SK-N-SH (cell line): ENCODE results near the gene ERH. TPM values are rescaled to one million over a fixed set of nuclear protein-coding genes. Genes with fewer than 3 reads are reported as not detected.

ENCODE experiments used
- CTCF ChIA-PET: fragments of 300-600, 350-600 bp; formaldehyde crosslinking; extraction: SDS; loops from one replicate; lab custom pipeline; 2021; lab: Yijun Ruan, JAX
- POLR2A ChIA-PET: fragments of 350-600 bp; sonication (Branson Sonifier 250); formaldehyde crosslinking; extraction: SDS; loops from one replicate; lab custom pipeline; 2020; ENCODE audit warnings: antibody characterized with exemption, inconsistent platforms; lab: Yijun Ruan, JAX
- DNase-seq: peaks from one replicate; pipeline ENCODE4 v3.0.0; 2012
- H2AFZ ChIP-seq: fragments of 200-600 bp; sonication (generic); 2 replicates; pipeline ENCODE4 v1.8.1; 2016; ENCODE audit warnings: antibody characterized with exemption, mild to moderate bottlenecking, low read depth
- H3F3A ChIP-seq: fragments of 200-600 bp; sonication (generic); replicated peaks from 2 replicates; pipeline ENCODE3; 2016; ENCODE audit warnings: antibody characterized with exemption, mild to moderate bottlenecking; ENCODE audit not compliant: insufficient read depth
- H3K27ac ChIP-seq, 2 experiments: fragments of 200-500 bp in 1 of 2; fragments of 200-600 bp in 1 of 2; sonication (Bioruptor generic) in 1 of 2; sonication (generic), shearing (Covaris generic) in 1 of 2; 2 replicates each; pipeline versions ENCODE4 v1.5.1 to v1.6.1; 2014 to 2016; ENCODE audit warnings: low read depth in 2 of 2, inconsistent platforms in 1 of 2, low read length in 1 of 2, mild to moderate bottlenecking in 1 of 2, mixed read lengths in 1 of 2
- H3K27me3 ChIP-seq: fragments of 200-600 bp; sonication (generic), shearing (Covaris generic); 2 replicates; pipeline ENCODE4 v1.6.1; 2016; ENCODE audit warnings: mixed run types; ENCODE audit not compliant: insufficient read depth
- H3K36me3 ChIP-seq, 2 experiments: fragments of 200-500 bp in 1 of 2; fragments of 200-600 bp in 1 of 2; sonication (Bioruptor generic) in 1 of 2; sonication (generic) in 1 of 2; replicated peaks in 1 of 2; 2 replicates each; pipeline versions ENCODE3 to v1.5.1; 2014 to 2016; ENCODE audit warnings: low read length in 1 of 2, mild to moderate bottlenecking in 1 of 2; ENCODE audit not compliant: insufficient read depth in 2 of 2, control insufficient read depth in 1 of 2
- H3K4me1 ChIP-seq, 2 experiments: fragments of 200-500 bp in 1 of 2; fragments of 200-600 bp in 1 of 2; sonication (Bioruptor generic) in 1 of 2; sonication (generic), shearing (Covaris generic) in 1 of 2; 2 replicates each; pipeline versions ENCODE4 v1.5.1 to v1.6.1; 2014 to 2016; ENCODE audit warnings: low read depth in 1 of 2, low read length in 1 of 2, mixed run types in 1 of 2; ENCODE audit not compliant: insufficient read depth in 2 of 2, control insufficient read depth in 1 of 2
- H3K4me2 ChIP-seq: fragments of 200-600 bp; sonication (generic), shearing (Covaris generic); 2 replicates; pipeline ENCODE4 v1.6.1; 2017; ENCODE audit warnings: mixed run types
- H3K4me3 ChIP-seq, 2 experiments: fragments of 200-500 bp in 1 of 2; fragments of 200-600 bp in 1 of 2; sonication (Bioruptor generic) in 1 of 2; sonication (generic), shearing (Covaris generic) in 1 of 2; 2 replicates each; pipeline versions ENCODE4 v1.5.1 to v1.8.1; 2014 to 2016; ENCODE audit warnings: low read depth in 2 of 2, inconsistent platforms in 1 of 2, low read length in 1 of 2, mild to moderate bottlenecking in 1 of 2, mixed read lengths in 1 of 2, moderate library complexity in 1 of 2
- H3K79me2 ChIP-seq: fragments of 200-600 bp; sonication (generic); 2 replicates; pipeline ENCODE4 v1.8.1; 2017; ENCODE audit warnings: mild to moderate bottlenecking; ENCODE audit not compliant: insufficient read depth
- H3K9ac ChIP-seq: fragments of 200-600 bp; sonication (generic); 2 replicates; pipeline ENCODE4 v1.6.1; 2017; ENCODE audit warnings: mixed run types
- H3K9me2 ChIP-seq: fragments of 200-600 bp; sonication (generic); 2 replicates; pipeline ENCODE4 v1.6.1; 2017; ENCODE audit warnings: mixed run types
- H3K9me3 ChIP-seq: fragments of 200-600 bp; sonication (generic); 2 replicates; pipeline ENCODE4 v1.6.1; 2017; ENCODE audit warnings: mixed run types, mild to moderate bottlenecking, moderate library complexity
- H4K20me1 ChIP-seq: fragments of 200-600 bp; sonication (generic); 2 replicates; pipeline ENCODE4 v1.6.1; 2017; ENCODE audit warnings: mild to moderate bottlenecking, mixed run types; ENCODE audit not compliant: insufficient read depth
- CHD2 ChIP-seq: fragments of 150-350 bp; IDR thresholded peaks from 2 replicates; pipeline ENCODE4 v1.6.1; 2018; ENCODE audit warnings: low read length; ENCODE audit not compliant: partially characterized antibody
- ELF1 ChIP-seq: IDR thresholded peaks from 2 replicates; pipeline ENCODE4 v1.4.0; 2012
- EZH2phosphoT487 ChIP-seq: fragments of 200-600 bp; sonication (generic); IDR thresholded peaks from 2 replicates; pipeline ENCODE4 v1.6.1; 2017; ENCODE audit warnings: low read depth, mixed run types, mild to moderate bottlenecking, antibody characterized with exemption, moderate library complexity, borderline replicate concordance
- FOSL2 ChIP-seq: IDR thresholded peaks from 2 replicates; pipeline ENCODE4 v1.4.0; 2012; ENCODE audit warnings: low read depth, mild to moderate bottlenecking, moderate library complexity, borderline replicate concordance
- FOXM1 ChIP-seq: IDR thresholded peaks from 2 replicates; pipeline ENCODE4 v1.4.0; 2012; ENCODE audit warnings: low read depth, mild to moderate bottlenecking
- GATA2 ChIP-seq: sonication (generic); formaldehyde crosslinking; IDR thresholded peaks from 2 replicates; pipeline ENCODE4 v1.5.0; 2020; ENCODE audit warnings: mild to moderate bottlenecking, missing genetic modification reagents
- MEF2A ChIP-seq: IDR thresholded peaks from 2 replicates; pipeline ENCODE4 v1.4.0; 2012; ENCODE audit warnings: low read depth, borderline replicate concordance
- PBX3 ChIP-seq: IDR thresholded peaks from 2 replicates; pipeline ENCODE4; 2012
- POLR2AphosphoS5 ChIP-seq: IDR thresholded peaks from 2 replicates; pipeline ENCODE4 v1.6.1; 2012; ENCODE audit warnings: low read depth, low read length
- RCOR1 ChIP-seq: fragments of 150-350 bp; IDR thresholded peaks from 2 replicates; pipeline ENCODE4 v1.6.1; 2017; ENCODE audit warnings: antibody characterized with exemption, low read length
- SIN3A ChIP-seq: IDR thresholded peaks from 2 replicates; pipeline ENCODE4 v1.6.1; 2012; ENCODE audit warnings: low read depth, mild to moderate bottlenecking, low read length, moderate library complexity, borderline replicate concordance
- TAF1 ChIP-seq: IDR thresholded peaks from 2 replicates; pipeline ENCODE4 v1.6.1; 2012; ENCODE audit warnings: low read depth, mild to moderate bottlenecking, low read length, moderate library complexity, borderline replicate concordance
- TCF12 ChIP-seq: IDR thresholded peaks from 2 replicates; pipeline ENCODE4 v1.4.0; 2012
- USF2 ChIP-seq: fragments of 150-350 bp; IDR thresholded peaks from 2 replicates; pipeline ENCODE4 v1.6.1; 2017; ENCODE audit warnings: antibody characterized with exemption, low read length, low read depth, borderline replicate concordance
- YY1 ChIP-seq: IDR thresholded peaks from 2 replicates; pipeline ENCODE4 v1.4.0; 2012; ENCODE audit warnings: low read depth, mild to moderate bottlenecking
- whole genome bisulfite sequencing: methylation state at CpG from one replicate; pipeline ENCODE4 v1.1.6; 2017; ENCODE audit warnings: low lambda C conversion rate; 5-methylcytosine and 5-hydroxymethylcytosine counted together
- polyA plus RNA-seq, 3 experiments: library from polyadenylated mRNA; depleted of rRNA; stranded (reverse); fragments of >200 nt; gene quantifications; 2 replicates each; pipeline ENCODE4 v1.2.3, GENCODE V29; 2012
- TF ChIP-seq, protein P1 (sequence below): IDR thresholded peaks from 2 replicates; pipeline ENCODE4 v1.4.0; 2012; ENCODE audit warnings: low read depth, borderline replicate concordance
- TF ChIP-seq, protein P2 (sequence below): IDR thresholded peaks from 2 replicates; pipeline ENCODE4 v1.4.0; 2012; ENCODE audit warnings: low read depth, borderline replicate concordance

Gene ERH
- polyA plus RNA-seq, 1 of the 3 experiments (the other 2 are of a cell fraction), result 186 TPM

DNA sequence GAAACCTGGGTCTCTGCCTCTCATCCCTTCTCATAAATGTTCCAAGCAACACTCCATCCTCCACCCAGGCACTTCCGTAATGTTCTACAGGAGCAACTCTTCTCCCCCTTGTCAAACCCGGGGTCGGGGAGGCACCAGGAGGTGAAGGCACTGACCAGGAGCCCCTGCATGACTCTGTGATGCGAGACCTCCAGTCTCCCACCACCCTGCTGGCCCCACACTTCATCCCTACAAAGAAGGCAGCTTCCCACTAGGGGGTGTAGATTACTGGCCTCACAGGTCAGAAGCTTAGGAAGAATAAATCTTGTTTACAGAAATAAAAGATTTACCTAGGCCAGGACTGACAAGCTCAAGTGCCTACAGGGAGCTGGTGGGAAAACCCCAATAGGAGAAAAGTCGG lies 47.2 kb downstream of the ERH start (continued):
- TF ChIP-seq USF2 (no peak), ELF1 (no peak)

- no peak for DNase-seq
- Histone ChIP-seq H3K27ac (no peak overlapping the region), H3K79me2 (no peaks in the 10 kb centered on the region), H3K36me3 (peaks cover 0 to 2% of the 10 kb centered on the region in 2 experiments), H3K9me3 (no peaks in the 10 kb centered on the region), H3K9me2 (no peaks in the 10 kb centered on the region), H2AFZ (no peak overlapping the region), H3F3A (no peaks in the 10 kb centered on the region), H3K9ac (no peak overlapping the region), H3K4me3 (no peak overlapping the region), H3K27me3 (no peaks in the 10 kb centered on the region), H3K4me1 (no peaks in the 10 kb centered on the region), H3K4me2 (no peak overlapping the region), H4K20me1 (no peaks in the 10 kb centered on the region)
- ChIA-PET CTCF (interaction anchor here (2.5 to 2.9 kb wide), 3 partner anchors 13 to 107 kb away, joined by 10 to 13 read pairs (median 11); no protein-coding TSS in a partner anchor), POLR2A (no interaction called here)
- 83% methylated on average over 10 of the region's 11 CpGs for WGBS
- TF ChIP-seq FOSL2 (no peak), POLR2AphosphoS5 (no peak), GATA2 (CRISPR knock-in tag) (no peak), FOXM1 (no peak), USF2 (no peak), EZH2phosphoT487 (no peak), SIN3A (no peak), CHD2 (no peak), PBX3 (no peak), TAF1 (no peak), MEF2A (no peak), YY1 (no peak), ELF1 (no peak), TCF12 (no peak), RCOR1 (no peak)
- TF ChIP-seq, protein P1, sequence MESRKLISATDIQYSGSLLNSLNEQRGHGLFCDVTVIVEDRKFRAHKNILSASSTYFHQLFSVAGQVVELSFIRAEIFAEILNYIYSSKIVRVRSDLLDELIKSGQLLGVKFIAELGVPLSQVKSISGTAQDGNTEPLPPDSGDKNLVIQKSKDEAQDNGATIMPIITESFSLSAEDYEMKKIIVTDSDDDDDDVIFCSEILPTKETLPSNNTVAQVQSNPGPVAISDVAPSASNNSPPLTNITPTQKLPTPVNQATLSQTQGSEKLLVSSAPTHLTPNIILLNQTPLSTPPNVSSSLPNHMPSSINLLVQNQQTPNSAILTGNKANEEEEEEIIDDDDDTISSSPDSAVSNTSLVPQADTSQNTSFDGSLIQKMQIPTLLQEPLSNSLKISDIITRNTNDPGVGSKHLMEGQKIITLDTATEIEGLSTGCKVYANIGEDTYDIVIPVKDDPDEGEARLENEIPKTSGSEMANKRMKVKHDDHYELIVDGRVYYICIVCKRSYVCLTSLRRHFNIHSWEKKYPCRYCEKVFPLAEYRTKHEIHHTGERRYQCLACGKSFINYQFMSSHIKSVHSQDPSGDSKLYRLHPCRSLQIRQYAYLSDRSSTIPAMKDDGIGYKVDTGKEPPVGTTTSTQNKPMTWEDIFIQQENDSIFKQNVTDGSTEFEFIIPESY, result no peak
- TF ChIP-seq, protein P2, sequence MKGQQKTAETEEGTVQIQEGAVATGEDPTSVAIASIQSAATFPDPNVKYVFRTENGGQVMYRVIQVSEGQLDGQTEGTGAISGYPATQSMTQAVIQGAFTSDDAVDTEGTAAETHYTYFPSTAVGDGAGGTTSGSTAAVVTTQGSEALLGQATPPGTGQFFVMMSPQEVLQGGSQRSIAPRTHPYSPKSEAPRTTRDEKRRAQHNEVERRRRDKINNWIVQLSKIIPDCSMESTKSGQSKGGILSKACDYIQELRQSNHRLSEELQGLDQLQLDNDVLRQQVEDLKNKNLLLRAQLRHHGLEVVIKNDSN, result no peak
- TF ChIP-seq, all 33 proteins: peak for 0
Measured at GRCh38 chr14:69349091-69349777, 48.9 kb downstream of the ERH start.
